OCI-LY7 (cell line): ENCODE results near the gene CAT. TPM values are rescaled to one million over a fixed set of nuclear protein-coding genes. Genes with fewer than 3 reads are reported as not detected.

Source experiments
- Bru-seq: library from RNA; stranded (reverse); fragments of 400-500 nt; gene quantifications from one replicate; lab custom pipeline; 2021; lab: Mats Ljungman, UMichigan
- BruChase-seq, 2 experiments: library from RNA; stranded (reverse); fragments of 400-500 nt; gene quantifications; one replicate each; lab custom pipeline; 2021; lab: Mats Ljungman, UMichigan
- BruUV-seq: library from RNA; stranded (reverse); fragments of 400-500 nt; replicated peaks from 2 replicates; lab custom pipeline; 2021; lab: Mats Ljungman, UMichigan
- CTCF ChIA-PET: fragments of 300-600 bp; sonication (Branson Sonifier 250); formaldehyde crosslinking; loops from one replicate; lab custom pipeline; 2022; ENCODE audit warnings: antibody characterized with exemption; ENCODE audit not compliant: unreplicated experiment; lab: Charles Lee
- POLR2A ChIA-PET: fragments of 300-600 bp; sonication (Branson Sonifier 250); formaldehyde crosslinking; loops from one replicate; lab custom pipeline; 2022; ENCODE audit warnings: antibody characterized with exemption; lab: Charles Lee
- DNase-seq: peaks from one replicate; pipeline ENCODE4 v3.0.0-alpha.2; 2015; ENCODE audit warnings: low spot score
- H2AFZ ChIP-seq: fragments of 200-600 bp; sonication (generic), shearing (Covaris generic); 2 replicates; pipeline ENCODE4 v1.6.1; 2014; ENCODE audit warnings: mild to moderate bottlenecking, antibody characterized with exemption, low read length, moderate library complexity
- H3K27ac ChIP-seq: fragments of 200-600 bp; sonication (generic); 2 replicates; pipeline ENCODE4 v1.5.1; 2014; ENCODE audit warnings: mixed run types, low read depth, mild to moderate bottlenecking, moderate library complexity, low read length, inconsistent platforms; ENCODE audit not compliant: poor library complexity, severe bottlenecking
- H3K36me3 ChIP-seq: fragments of 200-600 bp; sonication (generic); 2 replicates; pipeline ENCODE4 v1.6.1; 2014; ENCODE audit warnings: mild to moderate bottlenecking, antibody characterized with exemption, low read length, moderate library complexity, mixed read lengths; ENCODE audit not compliant: insufficient read depth
- H3K4me1 ChIP-seq: fragments of 200-600 bp; sonication (generic); 2 replicates; pipeline ENCODE4 v1.5.1; 2014; ENCODE audit warnings: mild to moderate bottlenecking, low read length; ENCODE audit not compliant: insufficient read depth, poor library complexity, severe bottlenecking
- H3K4me2 ChIP-seq: fragments of 200-600 bp; sonication (generic); 2 replicates; pipeline ENCODE4 v1.6.1; 2014; ENCODE audit warnings: mild to moderate bottlenecking, low read length
- H3K4me3 ChIP-seq: fragments of 200-600 bp; sonication (generic); 2 replicates; pipeline ENCODE4 v1.5.1; 2014; ENCODE audit warnings: mild to moderate bottlenecking, low read depth, low read length; ENCODE audit not compliant: poor library complexity, severe bottlenecking
- H3K79me2 ChIP-seq: fragments of 200-600 bp; sonication (generic); 2 replicates; pipeline ENCODE4 v1.6.1; 2016; ENCODE audit warnings: low read depth, mild to moderate bottlenecking, low read length, moderate library complexity, mixed read lengths; ENCODE audit not compliant: insufficient read depth
- H3K9me2 ChIP-seq: fragments of 200-600 bp; sonication (generic); 2 replicates; pipeline ENCODE4 v1.6.1; 2016; ENCODE audit warnings: mild to moderate bottlenecking, low read length, mixed read lengths; ENCODE audit not compliant: insufficient read depth
- H3K9me3 ChIP-seq: fragments of 200-600 bp; sonication (generic); 2 replicates; pipeline ENCODE4 v1.6.1; 2014; ENCODE audit warnings: mild to moderate bottlenecking, mixed run types, low read length, mixed read lengths
- H4K20me1 ChIP-seq: fragments of 200-600 bp; sonication (generic); 2 replicates; pipeline ENCODE4 v1.6.1; 2014; ENCODE audit warnings: mild to moderate bottlenecking, antibody characterized with exemption, low read length, moderate library complexity, mixed read lengths; ENCODE audit not compliant: insufficient read depth
- EZH2phosphoT487 ChIP-seq: fragments of 200-600 bp; sonication (generic); IDR thresholded peaks from 2 replicates; pipeline ENCODE4 v1.6.1; 2018; ENCODE audit warnings: low read depth, borderline replicate concordance, mild to moderate bottlenecking, mixed run types, antibody characterized with exemption, low read length, moderate library complexity, mixed read lengths
- intact Hi-C: fragments of 100-400 bp; cut with micrococcal nuclease; formaldehyde crosslinking; loops from one replicate; pipeline ENCODE4 v1.10.0; 2022; ENCODE audit not compliant: unreplicated experiment
- long read RNA-seq: library from polyadenylated mRNA; stranded (forward); transcript quantifications from one replicate; pipeline ENCODE4 v2.0.0, GENCODE V29; 2022
- total RNA-seq, 2 experiments: library from RNA; depleted of rRNA in 1 of 2; stranded (reverse); fragments of >200 nt in 1 of 2; shearing (Covaris generic) in 1 of 2; gene quantifications; 2 replicates each; pipeline ENCODE4 v1.2.3, GENCODE V29; 2014 to 2022
- TF ChIP-seq, protein P1 (sequence below): fragments of 200-600 bp; sonication (generic); conservative IDR thresholded peaks from 2 replicates; pipeline ENCODE4 v1.5.1; 2014; ENCODE audit warnings: mild to moderate bottlenecking, antibody characterized with exemption, low read length, moderate library complexity, mixed read lengths

The CAT gene
- total RNA-seq (2014; rRNA removed; shearing (Covaris generic)), result 42.6 and 46.6 TPM in 2 replicates
- total RNA-seq (2022), result 47.8 and 58.3 TPM in 2 replicates
- Bru-seq, nascent RNA, result percentile 66 among the genes with signal in this experiment
- percentile 75 among the genes with signal in this experiment for BruChase-seq, experiment 1, labeled RNA remaining after a 6-hour chase
- BruChase-seq, experiment 2, labeled RNA remaining after a 2-hour chase, result percentile 65 among the genes with signal in this experiment
- long read RNA-seq, transcript CAT-201 (13 exons, 2,302 nt), result major isoform, 136 of 150 reads
- long read RNA-seq, partial matches to known transcripts, result 8 of 150 reads
- long read RNA-seq, other reads (novel, unspliced or antisense), result 6 of 150 reads

DNA sequence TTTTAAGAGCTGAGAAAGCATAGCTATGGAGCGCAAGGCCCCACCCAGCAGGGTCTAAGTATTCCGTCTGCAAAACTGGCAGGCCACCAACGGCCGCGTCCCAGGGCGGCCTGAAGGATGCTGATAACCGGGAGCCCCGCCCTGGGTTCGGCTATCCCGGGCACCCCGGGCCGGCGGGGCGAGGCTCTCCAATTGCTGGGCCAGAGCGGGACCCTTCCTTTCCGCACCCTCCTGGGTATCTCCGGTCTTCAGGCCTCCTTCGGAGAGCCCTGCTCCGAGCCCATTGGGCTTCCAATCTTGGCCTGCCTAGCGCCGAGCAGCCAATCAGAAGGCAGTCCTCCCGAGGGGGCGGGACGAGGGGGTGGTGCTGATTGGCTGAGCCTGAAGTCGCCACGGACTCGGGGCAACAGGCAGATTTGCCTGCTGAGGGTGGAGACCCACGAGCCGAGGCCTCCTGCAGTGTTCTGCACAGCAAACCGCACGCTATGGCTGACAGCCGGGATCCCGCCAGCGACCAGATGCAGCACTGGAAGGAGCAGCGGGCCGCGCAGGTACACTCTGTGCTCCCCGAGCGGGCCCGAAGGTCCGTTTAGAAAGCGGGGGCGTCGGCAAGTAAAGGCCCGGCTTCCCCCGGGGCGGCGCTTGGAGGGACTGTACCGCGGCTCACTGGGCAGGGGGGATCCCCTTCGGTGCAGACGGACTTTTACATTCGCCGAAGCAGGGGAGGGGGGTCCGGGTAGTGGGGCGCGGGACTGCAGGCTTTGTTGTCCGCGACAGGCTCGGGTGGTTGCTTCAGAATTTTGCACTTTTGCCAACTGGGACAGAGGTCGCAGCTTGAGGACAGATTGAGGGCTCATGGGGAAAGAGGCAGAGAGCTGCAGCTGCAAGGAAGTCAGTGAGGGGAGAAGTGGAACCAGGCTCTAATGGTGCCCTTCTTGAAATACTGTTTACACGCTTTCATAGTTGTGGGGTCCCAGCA, at the start of gene CAT:
Gene CAT (plus strand): TSS at position 406 of the 979 bp plus-strand sequence. CDS start 80 bp downstream, at position 486.
- Histone ChIP-seq H2AFZ (peak within 1 kb of the TSS; percentile 99), H3K4me1 (peaks cover 22% of the 10 kb centered on the region), H3K9me2 (no peaks in the 10 kb centered on the region), H3K4me3 (peak within 1 kb of the TSS; percentile 75), H3K4me2 (peak within 1 kb of the TSS; percentile 88), H3K36me3 (peaks cover 16% of the 10 kb centered on the region), H4K20me1 (no peaks in the 10 kb centered on the region), H3K79me2 (peaks cover 27% of the 10 kb centered on the region; the same call in 1 of the 2 replicates), H3K27ac (peak within 1 kb of the TSS; percentile 59), H3K9me3 (peaks cover 10% of the 10 kb centered on the region; the same call in 1 of the 2 replicates)
- BruUV-seq, result TSS peak; percentile 62
- ChIA-PET CTCF (interaction anchor here (0.6 kb wide), 1 partner anchor 101 kb away, joined by 3 read pairs; no protein-coding TSS in a partner anchor), POLR2A (interaction anchor here (0.6 to 2.5 kb wide), 15 partner anchors 9 to 1837 kb away, joined by 3 to 7 read pairs (median 3); no protein-coding TSS in a partner anchor)
- TF ChIP-seq EZH2phosphoT487, result no peak
- TF ChIP-seq, protein P1, sequence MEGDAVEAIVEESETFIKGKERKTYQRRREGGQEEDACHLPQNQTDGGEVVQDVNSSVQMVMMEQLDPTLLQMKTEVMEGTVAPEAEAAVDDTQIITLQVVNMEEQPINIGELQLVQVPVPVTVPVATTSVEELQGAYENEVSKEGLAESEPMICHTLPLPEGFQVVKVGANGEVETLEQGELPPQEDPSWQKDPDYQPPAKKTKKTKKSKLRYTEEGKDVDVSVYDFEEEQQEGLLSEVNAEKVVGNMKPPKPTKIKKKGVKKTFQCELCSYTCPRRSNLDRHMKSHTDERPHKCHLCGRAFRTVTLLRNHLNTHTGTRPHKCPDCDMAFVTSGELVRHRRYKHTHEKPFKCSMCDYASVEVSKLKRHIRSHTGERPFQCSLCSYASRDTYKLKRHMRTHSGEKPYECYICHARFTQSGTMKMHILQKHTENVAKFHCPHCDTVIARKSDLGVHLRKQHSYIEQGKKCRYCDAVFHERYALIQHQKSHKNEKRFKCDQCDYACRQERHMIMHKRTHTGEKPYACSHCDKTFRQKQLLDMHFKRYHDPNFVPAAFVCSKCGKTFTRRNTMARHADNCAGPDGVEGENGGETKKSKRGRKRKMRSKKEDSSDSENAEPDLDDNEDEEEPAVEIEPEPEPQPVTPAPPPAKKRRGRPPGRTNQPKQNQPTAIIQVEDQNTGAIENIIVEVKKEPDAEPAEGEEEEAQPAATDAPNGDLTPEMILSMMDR, result no peak
- peak; percentile 98 for DNase-seq
- intact Hi-C loops, result no loop called here

DNA sequence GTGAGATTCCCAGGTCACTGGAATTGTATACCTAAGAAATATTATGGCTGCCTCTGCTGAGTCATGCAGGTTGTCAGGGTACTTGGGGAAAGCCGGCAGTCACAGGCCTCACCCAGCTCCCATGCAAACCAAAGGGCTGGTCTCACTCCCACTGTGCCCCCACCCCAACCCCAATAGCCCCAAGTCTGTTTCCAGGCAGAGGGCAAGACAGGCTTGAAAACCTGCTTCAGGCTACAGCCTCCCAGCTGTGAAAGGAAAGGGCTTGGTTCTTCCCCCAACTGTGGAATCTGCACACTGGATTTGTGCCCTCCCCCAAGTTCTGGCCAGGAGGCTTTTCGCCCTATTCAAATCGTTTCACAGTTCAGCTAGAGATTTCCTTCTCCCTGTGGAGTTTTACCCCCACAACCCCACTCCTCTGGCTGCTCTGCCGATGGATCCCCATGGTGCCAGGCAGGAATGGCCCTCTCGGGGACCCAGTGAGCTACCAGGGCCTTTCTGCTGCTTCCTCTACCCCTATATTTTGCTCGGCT, 43.9 kb upstream of the CAT start:
- no TSS peak for BruUV-seq
- Histone ChIP-seq H3K9me3 (no peaks in the 10 kb centered on the region), H2AFZ (no peak overlapping the region), H3K4me3 (no peak overlapping the region), H3K79me2 (no peaks in the 10 kb centered on the region), H3K27ac (no peak overlapping the region), H3K9me2 (no peaks in the 10 kb centered on the region), H3K4me2 (no peak overlapping the region), H3K36me3 (no peaks in the 10 kb centered on the region), H4K20me1 (no peaks in the 10 kb centered on the region), H3K4me1 (no peaks in the 10 kb centered on the region)
- ChIA-PET CTCF (no interaction called here), POLR2A (no interaction called here)
- DNase-seq, result no peak
- intact Hi-C loops, result no loop called here
- no peak for TF ChIP-seq EZH2phosphoT487
- TF ChIP-seq, protein P1, result no peak
